Measurements from ENCODE around the gene UHRF1. TPM values are rescaled to one million over a fixed set of nuclear protein-coding genes. Genes with fewer than 3 reads are reported as not detected.

UHRF1 gene
- total and polyA plus RNA-seq, 2 of the 13 experiments (the other 11 are each of a cell fraction or from before 2014, with no cell fraction given) = 6.8 to 78.4 TPM

GRCh38 chr19:4867534-4868285, 41.6 kb upstream of the UHRF1 start, which contains the start of gene PLIN3 (continued):
- TF ChIP-seq, protein P1, sequence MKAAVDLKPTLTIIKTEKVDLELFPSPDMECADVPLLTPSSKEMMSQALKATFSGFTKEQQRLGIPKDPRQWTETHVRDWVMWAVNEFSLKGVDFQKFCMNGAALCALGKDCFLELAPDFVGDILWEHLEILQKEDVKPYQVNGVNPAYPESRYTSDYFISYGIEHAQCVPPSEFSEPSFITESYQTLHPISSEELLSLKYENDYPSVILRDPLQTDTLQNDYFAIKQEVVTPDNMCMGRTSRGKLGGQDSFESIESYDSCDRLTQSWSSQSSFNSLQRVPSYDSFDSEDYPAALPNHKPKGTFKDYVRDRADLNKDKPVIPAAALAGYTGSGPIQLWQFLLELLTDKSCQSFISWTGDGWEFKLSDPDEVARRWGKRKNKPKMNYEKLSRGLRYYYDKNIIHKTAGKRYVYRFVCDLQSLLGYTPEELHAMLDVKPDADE (CRISPR knock-in tag; IDR thresholded peaks at IDR 0.05) = no peak
- TF ChIP-seq, protein P2, sequence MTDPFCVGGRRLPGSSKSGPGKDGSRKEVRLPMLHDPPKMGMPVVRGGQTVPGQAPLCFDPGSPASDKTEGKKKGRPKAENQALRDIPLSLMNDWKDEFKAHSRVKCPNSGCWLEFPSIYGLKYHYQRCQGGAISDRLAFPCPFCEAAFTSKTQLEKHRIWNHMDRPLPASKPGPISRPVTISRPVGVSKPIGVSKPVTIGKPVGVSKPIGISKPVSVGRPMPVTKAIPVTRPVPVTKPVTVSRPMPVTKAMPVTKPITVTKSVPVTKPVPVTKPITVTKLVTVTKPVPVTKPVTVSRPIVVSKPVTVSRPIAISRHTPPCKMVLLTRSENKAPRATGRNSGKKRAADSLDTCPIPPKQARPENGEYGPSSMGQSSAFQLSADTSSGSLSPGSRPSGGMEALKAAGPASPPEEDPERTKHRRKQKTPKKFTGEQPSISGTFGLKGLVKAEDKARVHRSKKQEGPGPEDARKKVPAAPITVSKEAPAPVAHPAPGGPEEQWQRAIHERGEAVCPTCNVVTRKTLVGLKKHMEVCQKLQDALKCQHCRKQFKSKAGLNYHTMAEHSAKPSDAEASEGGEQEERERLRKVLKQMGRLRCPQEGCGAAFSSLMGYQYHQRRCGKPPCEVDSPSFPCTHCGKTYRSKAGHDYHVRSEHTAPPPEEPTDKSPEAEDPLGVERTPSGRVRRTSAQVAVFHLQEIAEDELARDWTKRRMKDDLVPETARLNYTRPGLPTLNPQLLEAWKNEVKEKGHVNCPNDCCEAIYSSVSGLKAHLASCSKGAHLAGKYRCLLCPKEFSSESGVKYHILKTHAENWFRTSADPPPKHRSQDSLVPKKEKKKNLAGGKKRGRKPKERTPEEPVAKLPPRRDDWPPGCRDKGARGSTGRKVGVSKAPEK (CRISPR knock-in tag; IDR thresholded peaks at IDR 0.05; ENCODE audit: borderline replicate concordance) = no peak
- TF ChIP-seq ZFP37 (CRISPR knock-in tag; IDR thresholded peaks at IDR 0.05; ENCODE audit: borderline replicate concordance) = no peak
- TF ChIP-seq HMG20B (CRISPR knock-in tag; conservative IDR thresholded peaks at IDR 0.05) = no peak
- TF ChIP-seq HHEX (CRISPR knock-in tag; IDR thresholded peaks at IDR 0.05) = no peak
- 0 out of 2 replicates have a peak, but pooled peaks have one; percentile 19 for TF ChIP-seq ZNF644 (CRISPR knock-in tag; IDR thresholded peaks at IDR 0.05; ENCODE audit: low read depth)
- TF ChIP-seq CENPT (CRISPR knock-in tag; IDR thresholded peaks at IDR 0.05; ENCODE audit: low read depth) = no peak
- no peak for TF ChIP-seq ZNF382 (CRISPR knock-in tag; IDR thresholded peaks at IDR 0.05; ENCODE audit: borderline replicate concordance)
- peak; percentile 77 for TF ChIP-seq ZNF3 (CRISPR knock-in tag; IDR thresholded peaks at IDR 0.05)
- no peak for TF ChIP-seq ZNF549 (CRISPR knock-in tag; IDR thresholded peaks at IDR 0.05)
- TF ChIP-seq TRAFD1 (CRISPR knock-in tag; IDR thresholded peaks at IDR 0.05; ENCODE audit: borderline replicate concordance) = no peak
- TF ChIP-seq NRL (CRISPR knock-in tag; IDR thresholded peaks at IDR 0.05; ENCODE audit: borderline replicate concordance) = no peak; the same call in 1 of the 2 replicates
- peak; percentile 29; the same call in 1 of the 2 replicates for TF ChIP-seq THAP9 (CRISPR knock-in tag; IDR thresholded peaks at IDR 0.05; ENCODE audit: borderline replicate concordance)
- no peak for TF ChIP-seq ZNF260 (CRISPR knock-in tag; IDR thresholded peaks at IDR 0.05; ENCODE audit: borderline replicate concordance, low read depth)
- TF ChIP-seq ZNF850 (CRISPR knock-in tag; conservative IDR thresholded peaks at IDR 0.05) = no peak
- no peak for TF ChIP-seq BRD4 (CRISPR knock-in tag; IDR thresholded peaks at IDR 0.05)
- no peak; the same call in 1 of the 2 replicates for TF ChIP-seq ZNF460 (CRISPR knock-in tag; IDR thresholded peaks at IDR 0.05; ENCODE audit: borderline replicate concordance)
- TF ChIP-seq ZNF878 (CRISPR knock-in tag; IDR thresholded peaks at IDR 0.05) = no peak
- TF ChIP-seq, protein P3, sequence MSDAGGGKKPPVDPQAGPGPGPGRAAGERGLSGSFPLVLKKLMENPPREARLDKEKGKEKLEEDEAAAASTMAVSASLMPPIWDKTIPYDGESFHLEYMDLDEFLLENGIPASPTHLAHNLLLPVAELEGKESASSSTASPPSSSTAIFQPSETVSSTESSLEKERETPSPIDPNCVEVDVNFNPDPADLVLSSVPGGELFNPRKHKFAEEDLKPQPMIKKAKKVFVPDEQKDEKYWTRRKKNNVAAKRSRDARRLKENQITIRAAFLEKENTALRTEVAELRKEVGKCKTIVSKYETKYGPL (CRISPR knock-in tag; IDR thresholded peaks at IDR 0.05) = no peak
- TF ChIP-seq AKAP8 (CRISPR knock-in tag; IDR thresholded peaks at IDR 0.05) = no peak
- TF ChIP-seq NFRKB (IDR thresholded peaks at IDR 0.05) = no peak
